OCI-LY7 (cell line): ENCODE data around the gene ATP2B3. TPM values are rescaled to one million over a fixed set of nuclear protein-coding genes. Genes with fewer than 3 reads are reported as not detected.

Source experiments
- BruUV-seq: library from RNA; stranded (reverse); fragments of 400-500 nt; replicated peaks from 2 replicates; lab custom pipeline; 2021; lab: Mats Ljungman, UMichigan
- CTCF ChIA-PET: fragments of 300-600 bp; sonication (Branson Sonifier 250); formaldehyde crosslinking; loops from one replicate; lab custom pipeline; 2022; ENCODE audit warnings: antibody characterized with exemption; ENCODE audit not compliant: unreplicated experiment; lab: Charles Lee
- POLR2A ChIA-PET: fragments of 300-600 bp; sonication (Branson Sonifier 250); formaldehyde crosslinking; loops from one replicate; lab custom pipeline; 2022; ENCODE audit warnings: antibody characterized with exemption; lab: Charles Lee
- DNase-seq: peaks from one replicate; pipeline ENCODE4 v3.0.0-alpha.2; 2015; ENCODE audit warnings: low spot score
- H2AFZ ChIP-seq: fragments of 200-600 bp; sonication (generic), shearing (Covaris generic); 2 replicates; pipeline ENCODE4 v1.6.1; 2014; ENCODE audit warnings: mild to moderate bottlenecking, antibody characterized with exemption, low read length, moderate library complexity
- H3K27ac ChIP-seq: fragments of 200-600 bp; sonication (generic); 2 replicates; pipeline ENCODE4 v1.5.1; 2014; ENCODE audit warnings: mixed run types, low read depth, mild to moderate bottlenecking, moderate library complexity, low read length, inconsistent platforms; ENCODE audit not compliant: poor library complexity, severe bottlenecking
- H3K36me3 ChIP-seq: fragments of 200-600 bp; sonication (generic); 2 replicates; pipeline ENCODE4 v1.6.1; 2014; ENCODE audit warnings: mild to moderate bottlenecking, antibody characterized with exemption, low read length, moderate library complexity, mixed read lengths; ENCODE audit not compliant: insufficient read depth
- H3K4me1 ChIP-seq: fragments of 200-600 bp; sonication (generic); 2 replicates; pipeline ENCODE4 v1.5.1; 2014; ENCODE audit warnings: mild to moderate bottlenecking, low read length; ENCODE audit not compliant: insufficient read depth, poor library complexity, severe bottlenecking
- H3K4me2 ChIP-seq: fragments of 200-600 bp; sonication (generic); 2 replicates; pipeline ENCODE4 v1.6.1; 2014; ENCODE audit warnings: mild to moderate bottlenecking, low read length
- H3K4me3 ChIP-seq: fragments of 200-600 bp; sonication (generic); 2 replicates; pipeline ENCODE4 v1.5.1; 2014; ENCODE audit warnings: mild to moderate bottlenecking, low read depth, low read length; ENCODE audit not compliant: poor library complexity, severe bottlenecking
- H3K79me2 ChIP-seq: fragments of 200-600 bp; sonication (generic); 2 replicates; pipeline ENCODE4 v1.6.1; 2016; ENCODE audit warnings: low read depth, mild to moderate bottlenecking, low read length, moderate library complexity, mixed read lengths; ENCODE audit not compliant: insufficient read depth
- H3K9me2 ChIP-seq: fragments of 200-600 bp; sonication (generic); 2 replicates; pipeline ENCODE4 v1.6.1; 2016; ENCODE audit warnings: mild to moderate bottlenecking, low read length, mixed read lengths; ENCODE audit not compliant: insufficient read depth
- H3K9me3 ChIP-seq: fragments of 200-600 bp; sonication (generic); 2 replicates; pipeline ENCODE4 v1.6.1; 2014; ENCODE audit warnings: mild to moderate bottlenecking, mixed run types, low read length, mixed read lengths
- H4K20me1 ChIP-seq: fragments of 200-600 bp; sonication (generic); 2 replicates; pipeline ENCODE4 v1.6.1; 2014; ENCODE audit warnings: mild to moderate bottlenecking, antibody characterized with exemption, low read length, moderate library complexity, mixed read lengths; ENCODE audit not compliant: insufficient read depth
- EZH2phosphoT487 ChIP-seq: fragments of 200-600 bp; sonication (generic); IDR thresholded peaks from 2 replicates; pipeline ENCODE4 v1.6.1; 2018; ENCODE audit warnings: low read depth, borderline replicate concordance, mild to moderate bottlenecking, mixed run types, antibody characterized with exemption, low read length, moderate library complexity, mixed read lengths
- intact Hi-C: fragments of 100-400 bp; cut with micrococcal nuclease; formaldehyde crosslinking; loops from one replicate; pipeline ENCODE4 v1.10.0; 2022; ENCODE audit not compliant: unreplicated experiment
- total RNA-seq, 2 experiments: library from RNA; depleted of rRNA in 1 of 2; stranded (reverse); fragments of >200 nt in 1 of 2; shearing (Covaris generic) in 1 of 2; gene quantifications; 2 replicates each; pipeline ENCODE4 v1.2.3, GENCODE V29; 2014 to 2022
- TF ChIP-seq, protein P1 (sequence below): fragments of 200-600 bp; sonication (generic); conservative IDR thresholded peaks from 2 replicates; pipeline ENCODE4 v1.5.1; 2014; ENCODE audit warnings: mild to moderate bottlenecking, antibody characterized with exemption, low read length, moderate library complexity, mixed read lengths

ATP2B3 gene
- total RNA-seq, 2 experiments from 2014 or later: not detected

DNA sequence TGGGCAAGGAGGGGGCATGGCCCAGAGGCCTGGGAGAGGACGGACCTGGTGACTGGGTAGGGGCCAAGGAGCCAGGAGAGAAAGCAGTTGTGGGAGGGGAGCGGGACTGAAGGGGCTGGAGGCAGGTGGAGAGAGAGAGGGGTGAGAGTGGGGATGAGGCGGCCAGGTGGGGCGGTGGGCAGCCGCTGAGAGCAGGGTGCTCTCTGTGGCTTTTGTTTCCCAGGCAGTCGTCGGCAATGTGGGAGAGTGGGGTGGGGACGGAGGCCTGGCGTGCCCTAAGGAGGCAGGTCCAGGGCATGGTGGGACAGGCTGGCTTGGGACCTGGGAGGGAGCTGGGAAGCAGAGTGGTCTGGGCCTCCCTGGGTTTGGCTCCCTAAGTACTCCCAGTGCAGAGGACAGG, 3.2 kb upstream of the ATP2B3 start:
- POLR2A ChIA-PET: no interaction called here
- Histone ChIP-seq H3K36me3 (no peaks in the 10 kb centered on the region), H2AFZ (no peak overlapping the region), H3K4me1 (no peaks in the 10 kb centered on the region), H3K4me2 (no peak overlapping the region), H3K4me3 (no peak overlapping the region), H3K27ac (no peak overlapping the region), H3K79me2 (no peaks in the 10 kb centered on the region), H4K20me1 (no peaks in the 10 kb centered on the region), H3K9me3 (no peaks in the 10 kb centered on the region), H3K9me2 (no peaks in the 10 kb centered on the region)
- intact Hi-C loops: no loop called here
- no TSS peak for BruUV-seq
- no peak for DNase-seq
- TF ChIP-seq, protein P1, sequence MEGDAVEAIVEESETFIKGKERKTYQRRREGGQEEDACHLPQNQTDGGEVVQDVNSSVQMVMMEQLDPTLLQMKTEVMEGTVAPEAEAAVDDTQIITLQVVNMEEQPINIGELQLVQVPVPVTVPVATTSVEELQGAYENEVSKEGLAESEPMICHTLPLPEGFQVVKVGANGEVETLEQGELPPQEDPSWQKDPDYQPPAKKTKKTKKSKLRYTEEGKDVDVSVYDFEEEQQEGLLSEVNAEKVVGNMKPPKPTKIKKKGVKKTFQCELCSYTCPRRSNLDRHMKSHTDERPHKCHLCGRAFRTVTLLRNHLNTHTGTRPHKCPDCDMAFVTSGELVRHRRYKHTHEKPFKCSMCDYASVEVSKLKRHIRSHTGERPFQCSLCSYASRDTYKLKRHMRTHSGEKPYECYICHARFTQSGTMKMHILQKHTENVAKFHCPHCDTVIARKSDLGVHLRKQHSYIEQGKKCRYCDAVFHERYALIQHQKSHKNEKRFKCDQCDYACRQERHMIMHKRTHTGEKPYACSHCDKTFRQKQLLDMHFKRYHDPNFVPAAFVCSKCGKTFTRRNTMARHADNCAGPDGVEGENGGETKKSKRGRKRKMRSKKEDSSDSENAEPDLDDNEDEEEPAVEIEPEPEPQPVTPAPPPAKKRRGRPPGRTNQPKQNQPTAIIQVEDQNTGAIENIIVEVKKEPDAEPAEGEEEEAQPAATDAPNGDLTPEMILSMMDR: no peak
- TF ChIP-seq EZH2phosphoT487: no peak
- CTCF ChIA-PET: no interaction called here

DNA sequence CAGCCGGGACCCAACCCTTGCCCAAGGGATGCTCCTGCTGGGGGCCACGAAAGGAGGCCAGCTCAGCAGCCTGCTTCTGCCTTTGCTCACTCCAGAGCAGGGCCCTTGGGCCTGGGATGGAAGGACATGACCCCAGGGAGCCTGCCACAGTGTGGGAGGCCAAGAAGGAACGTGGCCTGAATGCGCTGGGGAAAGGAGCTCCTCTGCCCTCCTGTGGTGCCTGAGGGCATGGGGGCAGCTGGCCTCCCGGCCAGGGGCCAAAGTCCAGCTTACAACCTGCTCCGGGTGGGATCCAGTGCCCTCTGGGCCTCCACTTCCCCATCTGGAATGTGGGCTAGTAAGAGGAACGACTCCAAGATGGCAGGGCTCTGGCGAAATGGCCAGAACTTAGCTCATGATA, 2.0 kb upstream of the ATP2B3 start:
- no peak overlapping the region for H3K4me3 ChIP-seq
- CTCF ChIA-PET: no interaction called here
- POLR2A ChIA-PET: no interaction called here
- H3K36me3 ChIP-seq: no peaks in the 10 kb centered on the region
- H2AFZ ChIP-seq: no peak overlapping the region
- H3K9me3 ChIP-seq: no peaks in the 10 kb centered on the region
- no peaks in the 10 kb centered on the region for H3K9me2 ChIP-seq
- no peak overlapping the region for H3K27ac ChIP-seq
- H4K20me1 ChIP-seq: no peaks in the 10 kb centered on the region
- DNase-seq: no peak
- TF ChIP-seq, protein P1: no peak
- no peak for TF ChIP-seq EZH2phosphoT487
- intact Hi-C loops: no loop called here
- no peaks in the 10 kb centered on the region for H3K4me1 ChIP-seq
- no peaks in the 10 kb centered on the region for H3K79me2 ChIP-seq
- H3K4me2 ChIP-seq: no peak overlapping the region
- BruUV-seq: no TSS peak

DNA sequence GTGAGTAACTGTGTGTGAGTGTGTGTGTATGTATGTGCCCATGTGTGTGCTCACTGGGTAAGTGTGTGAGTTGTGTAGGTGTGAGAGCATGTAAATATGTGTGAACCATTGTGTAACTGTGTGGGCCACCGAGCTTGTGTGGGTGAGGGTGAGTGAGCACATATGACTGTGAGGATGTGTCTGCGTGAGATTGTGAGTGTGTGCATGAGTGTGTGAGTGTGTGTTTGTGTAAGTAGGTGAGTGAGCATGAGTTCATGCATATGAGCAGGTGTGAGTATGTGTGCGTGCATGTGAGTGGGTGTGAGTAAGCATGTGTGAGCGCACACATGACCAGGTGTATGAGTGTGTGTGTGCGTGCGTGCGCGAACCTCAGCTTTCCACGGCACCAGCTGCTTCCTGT, 1.4 kb upstream of the ATP2B3 start:
- no peaks in the 10 kb centered on the region for H3K9me2 ChIP-seq
- CTCF ChIA-PET: no interaction called here
- no peaks in the 10 kb centered on the region for H3K79me2 ChIP-seq
- H3K27ac ChIP-seq: no peak overlapping the region
- H3K36me3 ChIP-seq: no peaks in the 10 kb centered on the region
- no peak overlapping the region for H3K4me3 ChIP-seq
- no peaks in the 10 kb centered on the region for H4K20me1 ChIP-seq
- no peaks in the 10 kb centered on the region for H3K9me3 ChIP-seq
- no TSS peak for BruUV-seq
- DNase-seq: no peak
- intact Hi-C loops: no loop called here
- no peaks in the 10 kb centered on the region for H3K4me1 ChIP-seq
- no peak overlapping the region for H3K4me2 ChIP-seq
- H2AFZ ChIP-seq: no peak overlapping the region
- TF ChIP-seq, protein P1: no peak
- no peak for TF ChIP-seq EZH2phosphoT487
- POLR2A ChIA-PET: interaction anchor here (0.6 kb wide), 1 partner anchor 521 kb away, joined by 6 read pairs; no protein-coding TSS in a partner anchor
